GM18951 (cell line): ENCODE results near the gene GABRA5.

Experiments used
- POLR2A ChIP-seq: IDR thresholded peaks from 4 replicates; pipeline ENCODE4 v1.6.1; 2011; ENCODE audit warnings: mild to moderate bottlenecking; ENCODE audit not compliant: insufficient read length, insufficient read depth; ENCODE audit errors: extremely low read depth
- in situ Hi-C: fragments of 300-500 bp; cut with MboI; formaldehyde crosslinking; loops from one replicate; pipeline ENCODE4 v1.12.0; 2022; ENCODE audit warnings: low sequenced_read_pairs, mixed read lengths, inconsistent platforms; ENCODE audit not compliant: unreplicated experiment

GABRA5 gene

DNA sequence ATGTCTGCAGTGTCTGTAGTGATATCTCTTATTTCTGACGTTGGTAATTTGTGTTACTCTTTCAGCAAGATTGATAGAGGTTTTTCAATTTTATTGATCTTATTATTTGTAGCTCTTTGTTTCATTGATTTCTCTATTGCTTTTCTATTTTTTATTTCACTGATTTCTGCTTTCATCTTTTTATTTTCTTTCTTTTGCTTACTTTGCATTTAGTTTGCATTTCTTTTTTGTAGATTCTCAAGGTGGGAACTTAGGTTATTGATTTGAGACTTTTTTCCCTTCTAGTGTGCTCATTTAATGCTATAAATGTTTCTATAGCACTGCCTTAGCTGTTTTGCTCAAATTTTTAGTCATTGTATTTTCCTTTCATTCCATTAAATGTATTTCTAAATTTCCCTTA, 54.6 kb downstream of the GABRA5 start:
- in situ Hi-C loops: no loop called here

DNA sequence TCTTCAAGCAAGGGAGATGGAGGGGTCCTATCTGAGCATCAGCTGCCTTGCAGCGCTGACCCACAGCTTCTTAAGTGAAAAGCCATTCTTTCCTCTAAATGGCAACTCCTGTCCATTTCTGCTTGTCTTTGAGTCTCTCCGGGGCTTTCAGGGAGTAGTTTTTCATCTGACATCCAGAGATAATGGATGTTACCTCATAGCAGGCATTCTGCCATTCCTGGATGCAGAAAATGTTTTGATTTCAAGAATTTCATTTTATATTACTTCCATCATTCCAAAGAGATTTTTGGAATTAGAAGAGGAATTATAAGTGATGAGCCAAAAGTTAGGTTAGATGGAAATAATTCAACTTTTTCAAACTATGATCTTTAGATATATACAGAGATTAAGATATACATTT, 59.2 kb downstream of the GABRA5 start:
- in situ Hi-C loops: no loop called here
- TF ChIP-seq POLR2A: no peak

More for the DNA sequence above, 54.6 kb downstream of the GABRA5 start:
- no peak for TF ChIP-seq POLR2A

DNA sequence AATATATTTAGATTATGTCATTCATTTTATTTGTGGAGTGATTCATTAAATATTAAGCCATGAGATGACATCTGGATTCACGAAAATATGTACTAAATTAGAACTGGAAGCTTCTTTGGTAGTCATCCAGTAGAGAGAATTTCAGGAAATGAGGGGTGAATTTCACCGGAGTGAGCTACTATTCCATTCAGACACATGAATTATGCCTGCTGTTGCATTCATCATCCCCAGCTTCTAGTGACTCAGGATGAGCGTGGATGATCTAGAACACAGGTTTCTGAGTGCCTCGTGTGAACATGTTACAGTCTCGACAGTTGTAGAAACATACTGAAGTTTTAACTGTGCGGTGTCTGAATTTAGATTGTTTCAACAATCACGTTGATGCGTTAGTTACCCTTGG, 61.2 kb downstream of the GABRA5 start:
- TF ChIP-seq POLR2A: no peak
- in situ Hi-C loops: no loop called here

DNA sequence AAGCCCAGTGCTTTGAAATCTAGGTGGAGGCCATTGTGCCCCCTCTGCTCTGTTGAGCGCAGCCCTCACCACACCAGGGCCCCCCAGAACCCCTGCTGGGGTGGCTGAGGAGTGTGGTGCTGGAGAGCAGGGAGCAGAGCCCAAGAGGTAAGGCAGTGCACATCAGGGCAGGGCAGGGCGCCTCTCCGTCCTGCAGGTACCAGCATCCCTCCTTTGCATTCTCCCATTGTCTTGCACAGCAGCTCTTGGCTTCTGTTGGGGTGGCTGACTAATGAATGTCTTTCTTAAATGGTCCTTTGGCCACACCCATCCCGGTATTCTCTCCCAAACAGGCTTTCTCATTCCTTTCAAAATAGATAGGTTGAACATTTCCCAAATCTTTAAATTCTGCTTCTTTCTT, 62.7 kb downstream of the GABRA5 start:
- TF ChIP-seq POLR2A: no peak
- in situ Hi-C loops: no loop called here

DNA sequence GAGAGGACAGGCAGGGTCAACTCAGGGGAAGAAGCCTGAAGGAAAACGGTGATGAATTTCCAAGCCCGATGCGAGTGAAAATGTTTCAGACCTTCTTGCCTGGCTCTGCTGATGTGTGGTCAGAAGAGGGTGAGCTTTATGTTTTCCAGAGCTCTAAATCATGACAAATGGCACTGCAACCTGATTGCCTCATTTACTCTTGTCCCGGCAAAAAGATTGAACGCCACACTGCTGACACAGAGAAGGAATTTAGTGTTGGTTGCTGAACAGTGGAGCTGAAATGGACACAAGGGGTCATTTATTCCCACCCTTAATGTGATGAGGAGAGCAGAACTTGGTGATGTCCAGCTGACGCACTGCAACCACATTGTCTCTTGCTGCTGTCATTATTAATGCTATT, 68.0 kb downstream of the GABRA5 start:
- in situ Hi-C loops: no loop called here
- TF ChIP-seq POLR2A: no peak

DNA sequence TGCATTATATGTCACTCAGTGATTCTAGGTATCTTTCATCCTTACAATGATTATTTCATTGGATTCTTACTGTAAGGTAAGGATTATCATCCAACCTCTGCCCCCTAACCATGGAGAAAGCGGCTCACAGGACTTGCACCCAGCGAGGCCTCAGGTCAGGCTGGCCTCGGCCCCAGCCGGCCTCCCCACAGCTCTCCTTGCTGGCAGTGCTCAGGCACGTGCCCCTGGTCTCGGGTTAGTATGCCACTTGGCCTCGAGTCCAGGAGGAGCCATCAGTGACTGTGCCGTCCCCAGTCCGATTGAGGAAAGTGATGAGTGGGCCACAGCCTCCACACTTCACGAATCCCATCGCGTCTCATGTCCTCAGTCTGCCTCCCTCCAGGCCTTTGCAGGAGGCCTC, 68.5 kb downstream of the GABRA5 start:
- TF ChIP-seq POLR2A: no peak
- in situ Hi-C loops: no loop called here

DNA sequence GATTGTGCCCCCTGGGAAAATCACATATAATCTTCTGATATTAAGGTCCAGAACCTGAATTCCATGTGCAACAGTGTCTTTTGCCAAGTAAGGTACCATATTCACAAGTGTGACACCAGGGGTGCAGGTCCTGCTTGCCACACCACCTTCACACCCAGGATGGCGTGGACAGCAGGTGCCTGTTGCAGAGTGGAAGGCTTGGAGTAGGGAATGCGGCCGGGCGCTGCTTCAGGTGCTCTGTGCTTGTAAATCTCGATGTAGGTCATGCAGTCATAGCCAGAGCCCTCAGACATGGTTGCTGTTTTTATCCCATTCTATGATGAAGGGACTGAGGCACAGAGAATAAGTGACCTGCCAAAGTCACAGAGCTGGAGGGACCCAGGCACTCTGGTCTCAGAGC, 69.6 kb downstream of the GABRA5 start:
- in situ Hi-C loops: no loop called here
- TF ChIP-seq POLR2A: no peak

DNA sequence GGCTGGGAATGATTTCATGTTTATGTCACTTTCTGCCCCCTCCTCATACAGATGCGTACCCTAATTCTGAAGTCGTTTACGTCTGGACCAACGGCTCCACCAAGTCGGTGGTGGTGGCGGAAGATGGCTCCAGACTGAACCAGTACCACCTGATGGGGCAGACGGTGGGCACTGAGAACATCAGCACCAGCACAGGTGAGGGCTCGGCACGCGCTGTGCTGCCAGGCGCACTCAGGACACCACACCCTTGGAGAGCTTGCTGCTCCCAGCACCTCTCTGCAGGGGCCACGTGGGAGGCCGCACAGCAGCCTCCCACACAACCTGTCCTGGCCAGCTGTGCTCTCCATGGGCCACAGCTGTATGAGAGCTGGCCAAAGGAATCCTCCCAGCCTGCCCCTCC, 70.3 kb downstream of the GABRA5 start:
- in situ Hi-C loops: no loop called here
- TF ChIP-seq POLR2A: no peak

DNA sequence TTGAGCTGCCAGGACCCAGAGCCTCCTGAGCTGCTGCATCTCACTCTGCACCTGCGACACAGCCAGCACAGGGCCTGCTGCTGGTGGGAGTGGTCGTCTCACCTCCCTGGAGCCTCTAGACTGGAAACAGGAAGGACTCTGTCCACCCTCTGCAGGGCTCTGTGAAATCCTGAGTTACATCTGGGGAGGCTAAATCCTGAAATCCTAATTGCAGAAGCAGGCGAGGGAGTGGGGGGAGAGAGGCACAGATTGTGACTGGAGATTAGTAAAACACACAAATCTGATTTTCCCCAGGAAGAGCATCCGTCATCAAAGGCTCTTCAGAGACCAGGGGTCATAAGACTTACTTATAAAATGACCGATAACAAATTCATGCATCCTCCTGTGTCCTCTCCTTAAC, 72.5 kb downstream of the GABRA5 start:
- in situ Hi-C loops: no loop called here
- TF ChIP-seq POLR2A: no peak

DNA sequence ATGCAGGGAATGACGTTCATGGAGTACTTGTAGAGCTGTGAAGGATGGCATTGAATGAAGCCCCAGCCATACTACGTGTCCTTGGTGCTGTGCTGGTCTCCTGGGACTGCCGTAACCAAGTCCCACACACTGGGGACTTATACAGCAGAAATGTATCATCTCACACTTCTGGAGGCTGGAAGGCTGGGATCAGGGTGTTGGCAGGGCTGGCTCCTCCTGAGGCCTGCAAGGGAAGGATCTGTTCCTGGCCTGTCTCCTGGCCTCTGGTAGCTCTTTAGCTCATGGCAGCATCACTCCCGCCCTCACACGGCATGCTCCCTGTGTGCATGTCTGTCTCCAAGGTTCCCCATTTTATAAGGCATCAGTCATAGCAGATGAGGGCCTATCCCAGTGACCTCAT, 74.6 kb downstream of the GABRA5 start:
- in situ Hi-C loops: no loop called here
- no peak for TF ChIP-seq POLR2A

DNA sequence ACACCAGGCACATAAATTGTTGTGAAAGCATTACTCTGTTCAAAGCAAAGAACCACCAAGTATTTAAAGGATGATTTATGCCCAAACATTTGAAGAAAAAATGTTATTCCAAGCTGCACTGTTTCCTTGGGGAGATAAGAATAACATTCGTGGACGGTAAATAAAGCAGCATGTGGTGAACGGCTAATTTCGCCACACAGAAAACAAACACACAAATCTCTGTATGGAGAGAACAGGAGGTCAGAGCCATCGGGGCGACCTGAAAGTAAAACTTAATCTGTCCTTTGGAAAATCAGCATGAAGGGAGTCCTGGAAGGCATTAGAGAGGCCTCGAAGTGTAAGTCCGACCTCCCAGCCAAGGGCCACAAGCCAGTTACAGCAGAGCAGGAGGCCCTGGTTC, 77.0 kb downstream of the GABRA5 start:
- in situ Hi-C loops: no loop called here
- TF ChIP-seq POLR2A: no peak

DNA sequence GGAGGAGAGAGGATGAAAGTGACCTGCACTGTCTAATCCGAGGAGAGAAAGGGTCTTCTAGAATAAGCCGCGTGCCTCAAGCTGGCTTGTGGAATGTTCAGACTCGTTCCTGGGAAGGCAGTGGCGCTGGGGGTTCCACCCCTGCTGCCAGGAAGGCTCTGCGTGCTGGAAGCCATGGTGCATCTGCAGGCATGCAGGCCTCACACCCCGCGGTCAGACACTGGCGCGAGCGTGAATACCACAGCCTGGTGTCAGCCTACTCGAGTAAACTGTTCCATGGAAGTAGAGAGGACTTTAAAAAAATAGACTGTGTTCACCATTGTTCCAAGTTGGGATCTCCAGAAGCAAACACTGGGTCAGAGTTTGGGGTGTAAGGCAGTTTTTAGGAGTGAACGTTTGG, 78.2 kb downstream of the GABRA5 start:
- in situ Hi-C loops: no loop called here
- no peak for TF ChIP-seq POLR2A

DNA sequence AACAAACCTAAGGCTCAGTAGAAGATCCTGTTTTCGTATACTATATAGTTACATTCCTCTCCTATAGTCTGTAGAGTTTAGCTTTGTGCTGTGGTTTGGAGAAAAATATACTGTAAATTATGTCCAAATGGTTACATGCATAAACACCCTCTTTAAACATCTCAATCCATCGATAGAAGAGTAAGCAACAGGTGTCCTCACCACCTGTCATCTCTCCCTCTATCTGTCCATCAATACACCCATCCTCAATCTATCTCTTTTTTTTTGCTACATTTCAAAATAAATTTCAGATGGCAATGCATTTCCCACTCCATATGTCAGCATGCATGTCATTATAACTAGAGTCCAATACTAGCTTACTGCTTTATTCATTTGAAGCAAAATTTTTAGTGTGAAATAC, 83.1 kb downstream of the GABRA5 start:
- in situ Hi-C loops: no loop called here

DNA sequence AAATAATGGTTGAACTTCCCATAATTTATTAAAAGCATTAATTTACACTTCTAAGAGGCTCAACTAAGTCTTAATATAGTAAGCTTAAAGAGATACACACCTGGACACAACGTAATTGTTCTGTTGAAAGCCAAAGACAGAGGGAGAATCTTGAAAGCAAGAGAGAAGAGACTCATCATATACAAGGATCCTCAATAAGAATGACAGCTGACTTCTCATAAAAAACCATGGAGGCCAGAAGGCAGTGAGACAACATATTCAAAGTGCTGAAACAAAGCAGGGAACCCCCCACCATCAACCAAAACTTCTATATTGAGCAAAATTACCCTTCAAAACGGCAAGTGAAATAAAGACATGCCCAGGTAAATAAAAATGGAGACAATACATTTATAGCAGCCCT, 87.5 kb downstream of the GABRA5 start:
- in situ Hi-C loops: no loop called here
- TF ChIP-seq POLR2A: no peak

More for the DNA sequence above, 83.1 kb downstream of the GABRA5 start:
- no peak for TF ChIP-seq POLR2A

DNA sequence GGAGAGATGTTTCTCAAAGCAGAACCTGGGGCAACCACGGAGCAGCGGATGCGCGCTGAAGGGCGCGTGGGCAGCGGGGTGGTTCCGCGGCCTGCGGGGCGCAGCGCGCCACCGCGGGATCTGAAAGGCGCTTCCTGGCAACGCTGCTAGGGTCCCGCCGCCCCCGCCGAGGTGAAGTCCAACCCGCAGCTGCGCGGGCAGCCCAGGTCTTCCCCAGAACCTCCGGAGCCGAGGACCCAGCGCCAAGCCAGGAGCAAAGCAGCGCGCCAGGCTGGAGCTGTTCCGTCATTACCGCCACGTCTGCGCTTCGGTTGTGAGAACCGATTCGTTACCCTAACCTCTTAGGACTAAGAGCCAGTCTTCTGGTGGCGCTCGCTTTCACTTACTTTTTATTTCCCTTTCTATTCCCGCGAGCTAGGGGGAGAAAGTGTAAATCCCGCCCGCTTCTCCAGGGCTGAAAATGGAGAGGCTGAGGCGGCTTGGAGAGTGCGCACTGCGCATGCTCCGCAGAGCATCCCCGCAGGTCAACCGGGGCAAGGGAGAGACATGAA, 100.9 kb downstream of the GABRA5 start:
- TF ChIP-seq POLR2A: no peak
- in situ Hi-C loops: no loop called here
